Right lobe of liver (tissue), 4 donors: ENCODE results near the gene UNC5B.

Experiments
- POLR2A ChIP-seq: fragments of 450-650 bp; IDR thresholded peaks from one replicate; pipeline ENCODE4 v1.6.1; 2017; ENCODE audit warnings: antibody characterized with exemption, mild to moderate bottlenecking
- TF ChIP-seq, protein P1 (sequence below), 4 donors: fragments of 200-600 bp in 3 of 4; fragments of 450-650 bp in 1 of 4; IDR thresholded peaks; one replicate each; pipeline versions ENCODE4 v1.5.1 to v1.8.0; 2016 to 2022; ENCODE audit warnings: antibody characterized with exemption in 4 of 4, mild to moderate bottlenecking in 2 of 4
- donor health status: DM: no; HTN: no; CAD: no.
- donor health status: DM: no; HTN: no; CAD: no.
- donor health status: DM: no; HTN: yes; CAD: no.

DNA sequence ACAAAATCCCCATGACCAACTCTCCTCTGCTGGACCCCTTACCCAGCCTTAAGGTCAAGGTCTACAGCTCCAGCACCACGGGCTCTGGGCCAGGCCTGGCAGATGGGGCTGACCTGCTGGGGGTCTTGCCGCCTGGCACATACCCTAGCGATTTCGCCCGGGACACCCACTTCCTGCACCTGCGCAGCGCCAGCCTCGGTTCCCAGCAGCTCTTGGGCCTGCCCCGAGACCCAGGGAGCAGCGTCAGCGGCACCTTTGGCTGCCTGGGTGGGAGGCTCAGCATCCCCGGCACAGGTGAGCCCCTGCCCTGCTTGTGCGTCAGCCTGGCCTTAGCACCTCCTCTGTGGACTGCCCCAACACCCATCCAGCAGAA, 79.1 kb downstream of the UNC5B start:
- TF ChIP-seq POLR2A, result no peak
- TF ChIP-seq, protein P1, sequence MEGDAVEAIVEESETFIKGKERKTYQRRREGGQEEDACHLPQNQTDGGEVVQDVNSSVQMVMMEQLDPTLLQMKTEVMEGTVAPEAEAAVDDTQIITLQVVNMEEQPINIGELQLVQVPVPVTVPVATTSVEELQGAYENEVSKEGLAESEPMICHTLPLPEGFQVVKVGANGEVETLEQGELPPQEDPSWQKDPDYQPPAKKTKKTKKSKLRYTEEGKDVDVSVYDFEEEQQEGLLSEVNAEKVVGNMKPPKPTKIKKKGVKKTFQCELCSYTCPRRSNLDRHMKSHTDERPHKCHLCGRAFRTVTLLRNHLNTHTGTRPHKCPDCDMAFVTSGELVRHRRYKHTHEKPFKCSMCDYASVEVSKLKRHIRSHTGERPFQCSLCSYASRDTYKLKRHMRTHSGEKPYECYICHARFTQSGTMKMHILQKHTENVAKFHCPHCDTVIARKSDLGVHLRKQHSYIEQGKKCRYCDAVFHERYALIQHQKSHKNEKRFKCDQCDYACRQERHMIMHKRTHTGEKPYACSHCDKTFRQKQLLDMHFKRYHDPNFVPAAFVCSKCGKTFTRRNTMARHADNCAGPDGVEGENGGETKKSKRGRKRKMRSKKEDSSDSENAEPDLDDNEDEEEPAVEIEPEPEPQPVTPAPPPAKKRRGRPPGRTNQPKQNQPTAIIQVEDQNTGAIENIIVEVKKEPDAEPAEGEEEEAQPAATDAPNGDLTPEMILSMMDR (IDR thresholded peaks at IDR 0.05), result no peak
